ENCODE results near the gene GAS1. TPM values are rescaled to one million over a fixed set of nuclear protein-coding genes. Genes with fewer than 3 reads are reported as not detected.
A peak's percentile ranks its signal among the peaks of the same experiment; 100 is the strongest.

Gene GAS1
- total RNA-seq, 1 donor from 2014 or later: 120 TPM

DNA sequence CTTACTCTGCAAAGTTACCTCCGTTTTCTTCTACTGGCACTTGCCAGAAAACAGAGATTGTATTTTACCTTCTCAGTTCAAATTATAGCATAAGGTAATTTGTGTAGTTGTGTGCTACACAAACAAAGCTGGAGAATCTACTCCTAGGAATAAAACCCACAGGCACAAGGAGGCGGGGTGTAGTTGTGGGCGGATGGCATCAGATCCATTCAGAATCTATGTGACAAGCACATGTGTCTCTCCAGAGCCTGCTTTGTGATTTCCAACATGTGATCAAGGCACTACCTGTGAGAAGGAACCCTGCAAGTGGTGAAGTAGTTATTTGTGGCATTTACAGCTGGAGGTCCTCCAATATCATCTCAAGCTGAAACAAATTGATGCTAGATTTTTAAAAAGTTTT lies 39.0 kb downstream of the GAS1 start:
- Mint-ChIP-seq H3K4me1 (ENCODE audit: unreplicated experiment) (peaks cover 9% of the 10 kb centered on the region), H3K27ac (no peak overlapping the region), H3K27me3 (peaks cover 10% of the 10 kb centered on the region), H3K4me3 (no peak overlapping the region), H3K36me3 (peaks cover 6% of the 10 kb centered on the region), H3K9me3 (peaks cover 25% of the 10 kb centered on the region)
- DNase-seq (ENCODE audit: extremely low spot score, unreplicated experiment): no peak
- TF ChIP-seq, protein P1, sequence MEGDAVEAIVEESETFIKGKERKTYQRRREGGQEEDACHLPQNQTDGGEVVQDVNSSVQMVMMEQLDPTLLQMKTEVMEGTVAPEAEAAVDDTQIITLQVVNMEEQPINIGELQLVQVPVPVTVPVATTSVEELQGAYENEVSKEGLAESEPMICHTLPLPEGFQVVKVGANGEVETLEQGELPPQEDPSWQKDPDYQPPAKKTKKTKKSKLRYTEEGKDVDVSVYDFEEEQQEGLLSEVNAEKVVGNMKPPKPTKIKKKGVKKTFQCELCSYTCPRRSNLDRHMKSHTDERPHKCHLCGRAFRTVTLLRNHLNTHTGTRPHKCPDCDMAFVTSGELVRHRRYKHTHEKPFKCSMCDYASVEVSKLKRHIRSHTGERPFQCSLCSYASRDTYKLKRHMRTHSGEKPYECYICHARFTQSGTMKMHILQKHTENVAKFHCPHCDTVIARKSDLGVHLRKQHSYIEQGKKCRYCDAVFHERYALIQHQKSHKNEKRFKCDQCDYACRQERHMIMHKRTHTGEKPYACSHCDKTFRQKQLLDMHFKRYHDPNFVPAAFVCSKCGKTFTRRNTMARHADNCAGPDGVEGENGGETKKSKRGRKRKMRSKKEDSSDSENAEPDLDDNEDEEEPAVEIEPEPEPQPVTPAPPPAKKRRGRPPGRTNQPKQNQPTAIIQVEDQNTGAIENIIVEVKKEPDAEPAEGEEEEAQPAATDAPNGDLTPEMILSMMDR (conservative IDR thresholded peaks at IDR 0.05): no peak

DNA sequence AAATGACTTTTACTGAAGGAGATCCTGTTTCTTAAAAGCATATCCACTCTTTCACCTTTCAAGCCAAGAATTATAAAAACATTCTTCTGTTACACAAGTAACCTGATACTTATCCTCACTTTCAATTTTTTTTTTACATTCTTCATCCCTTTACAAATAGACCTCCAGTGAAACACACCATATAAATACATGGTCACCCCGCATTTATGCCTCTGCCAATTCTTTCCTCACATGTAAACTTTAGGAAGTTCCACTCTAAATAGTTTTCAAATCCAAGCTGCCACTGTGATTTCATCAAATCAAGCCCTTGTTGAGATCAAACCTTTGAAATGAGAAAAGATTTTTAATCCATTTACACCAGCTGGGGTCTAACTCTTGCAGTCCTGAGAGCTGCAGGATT lies 40.0 kb downstream of the GAS1 start:
- H3K4me1 Mint-ChIP-seq (ENCODE audit: unreplicated experiment): peaks cover 17% of the 10 kb centered on the region
- peaks cover 20% of the 10 kb centered on the region for H3K27me3 Mint-ChIP-seq
- no peak for DNase-seq (ENCODE audit: extremely low spot score, unreplicated experiment)
- TF ChIP-seq, protein P1 (conservative IDR thresholded peaks at IDR 0.05): no peak
- peaks cover 6% of the 10 kb centered on the region for H3K36me3 Mint-ChIP-seq
- no peak overlapping the region for H3K27ac Mint-ChIP-seq
- no peak overlapping the region for H3K4me3 Mint-ChIP-seq
- peaks cover 25% of the 10 kb centered on the region for H3K9me3 Mint-ChIP-seq

DNA sequence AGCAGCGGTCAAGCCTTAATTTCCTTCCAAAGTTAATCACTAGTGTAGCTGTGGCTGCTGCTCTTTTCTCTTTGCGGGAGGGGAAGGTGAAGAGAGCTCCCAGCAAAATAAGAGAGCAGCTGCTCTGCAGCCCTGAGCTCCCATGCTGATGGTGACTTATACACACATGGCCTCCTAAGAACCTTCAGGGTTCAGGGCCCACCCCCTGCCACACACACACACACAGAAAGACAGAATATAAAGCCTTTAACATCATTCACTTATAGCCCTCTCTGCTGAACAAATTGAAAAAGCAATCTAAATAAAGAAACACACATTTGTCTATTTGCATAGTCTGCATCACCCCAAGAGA lies 43.6 kb downstream of the GAS1 start:
- Mint-ChIP-seq H3K27ac (peak overlapping the region; percentile 81), H3K4me3 (peak overlapping the region; percentile 86)

DNA sequence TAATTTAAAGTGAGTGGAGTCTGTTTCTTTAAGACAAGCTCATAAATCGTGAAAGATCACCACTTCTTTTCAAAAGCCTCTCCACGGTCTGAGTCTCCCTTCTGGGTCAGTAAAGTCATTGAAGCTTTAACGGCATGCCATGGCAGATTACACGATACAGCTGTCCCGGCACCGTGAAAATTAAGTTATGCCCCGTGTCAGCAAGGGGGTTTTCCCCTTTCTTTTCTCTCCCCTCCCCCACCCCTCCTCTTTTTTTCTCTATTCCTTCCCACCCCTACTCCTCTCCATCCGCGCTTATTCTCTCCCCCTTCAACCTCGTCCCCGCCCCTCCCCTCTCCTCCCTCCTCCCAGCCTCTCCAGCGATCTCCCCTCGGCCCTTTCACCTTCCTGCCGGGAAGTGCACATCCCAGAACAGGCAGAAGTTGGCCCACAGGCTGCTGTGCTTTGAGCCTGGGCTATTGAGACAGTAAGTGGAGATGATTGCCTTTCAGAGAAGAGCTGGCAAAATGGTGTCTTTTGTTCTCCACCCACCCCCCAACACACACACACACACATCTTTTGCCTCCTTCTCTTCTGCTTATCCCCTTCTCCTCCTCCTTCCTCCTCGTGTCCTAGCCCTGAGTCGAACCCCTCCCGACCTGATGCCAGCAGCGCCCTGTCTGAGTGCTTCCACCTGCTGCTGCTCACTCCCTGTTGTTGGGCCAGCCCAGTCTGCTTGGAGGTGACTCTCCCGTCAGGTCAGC lies 44.1 kb downstream of the GAS1 start:
- peaks cover 11% of the 10 kb centered on the region for H3K9me3 Mint-ChIP-seq
- H3K4me3 Mint-ChIP-seq: peak overlapping the region; percentile 86
- H3K27me3 Mint-ChIP-seq: peaks cover 44% of the 10 kb centered on the region
- H3K27ac Mint-ChIP-seq: peak overlapping the region; percentile 81
- no peak for DNase-seq (ENCODE audit: extremely low spot score, unreplicated experiment)
- no peaks in the 10 kb centered on the region for H3K36me3 Mint-ChIP-seq
- TF ChIP-seq, protein P1 (conservative IDR thresholded peaks at IDR 0.05): no peak
- H3K4me1 Mint-ChIP-seq (ENCODE audit: unreplicated experiment): peaks cover 26% of the 10 kb centered on the region

More for the DNA sequence above, 43.6 kb downstream of the GAS1 start:
- no peak for DNase-seq (ENCODE audit: extremely low spot score, unreplicated experiment)
- Mint-ChIP-seq H3K27me3 (peaks cover 42% of the 10 kb centered on the region), H3K36me3 (no peaks in the 10 kb centered on the region), H3K9me3 (peaks cover 11% of the 10 kb centered on the region), H3K4me1 (ENCODE audit: unreplicated experiment) (peaks cover 26% of the 10 kb centered on the region)
- TF ChIP-seq, protein P1 (conservative IDR thresholded peaks at IDR 0.05): no peak

DNA sequence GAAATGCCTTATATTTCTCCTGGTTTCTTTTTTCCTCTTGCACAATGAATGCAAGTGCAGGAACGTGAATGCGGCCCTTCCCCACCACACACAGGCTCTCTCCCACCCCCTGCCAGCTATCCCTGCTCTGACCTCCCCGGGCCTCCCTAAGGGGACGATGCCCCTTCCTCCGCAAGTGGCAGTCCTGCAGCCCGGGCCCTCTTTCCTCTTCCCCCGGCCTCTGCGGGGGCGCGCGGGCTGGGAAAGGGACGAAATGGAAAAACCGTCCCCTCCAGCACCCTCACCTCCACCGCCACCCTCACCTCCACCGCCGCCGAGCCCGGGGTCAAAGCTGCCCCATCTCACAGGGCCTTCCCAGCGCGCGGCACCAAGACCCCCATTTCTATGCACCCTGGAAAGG lies 44.7 kb downstream of the GAS1 start:
- no peak for DNase-seq (ENCODE audit: extremely low spot score, unreplicated experiment)
- peak overlapping the region; percentile 86 for H3K4me3 Mint-ChIP-seq
- peak overlapping the region; percentile 81 for H3K27ac Mint-ChIP-seq
- TF ChIP-seq, protein P1 (conservative IDR thresholded peaks at IDR 0.05): no peak
- no peaks in the 10 kb centered on the region for H3K36me3 Mint-ChIP-seq
- H3K27me3 Mint-ChIP-seq: peaks cover 45% of the 10 kb centered on the region
- peaks cover 26% of the 10 kb centered on the region for H3K4me1 Mint-ChIP-seq (ENCODE audit: unreplicated experiment)
- peaks cover 11% of the 10 kb centered on the region for H3K9me3 Mint-ChIP-seq

All from type B pancreatic cell (in vitro differentiated cells).